HG03139 (cell line): ENCODE measurements around the gene NECAB2.

ENCODE experiments used
- ATAC-seq: cut with Tn5 transposase; IDR thresholded peaks from one replicate; pipeline ENCODE4 v1.9.1; 2021; ENCODE audit not compliant: unreplicated experiment

NECAB2 gene

GRCh38 chr16:84016477-84016876 is 48.4 kb downstream of the NECAB2 start:
- no peak for ATAC-seq

- no peak for ATAC-seq
Observed at GRCh38 chr16:84018710-84019109, 50.7 kb downstream of the NECAB2 start.

GRCh38 chr16:84020353-84020752 is 52.3 kb downstream of the NECAB2 start:
- no peak for ATAC-seq

- ATAC-seq, result no peak
Observed at GRCh38 chr16:84021488-84021887, 53.4 kb downstream of the NECAB2 start.

DNA sequence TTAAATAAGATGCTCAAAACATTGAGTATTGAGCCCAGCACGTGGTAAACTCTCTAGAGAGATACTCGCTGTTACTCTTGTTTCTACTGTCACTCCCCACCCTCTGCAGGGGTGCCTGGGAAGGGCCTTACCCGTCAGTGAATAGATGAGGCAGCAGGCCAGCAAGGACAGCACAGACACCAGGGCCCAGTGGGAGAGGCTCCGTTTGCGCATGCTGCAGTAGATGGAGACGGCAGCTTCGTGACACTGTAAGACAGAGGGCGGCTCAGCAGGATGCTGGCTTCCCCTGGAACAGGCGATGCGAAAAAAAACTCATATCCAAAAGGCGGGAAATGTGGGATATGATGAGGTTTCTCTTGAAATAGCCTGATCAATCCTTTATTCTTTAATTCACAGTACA is 54.6 kb downstream of the NECAB2 start:
- ATAC-seq, result no peak

- ATAC-seq, result no peak
Observed at GRCh38 chr16:84024854-84025253, 56.8 kb downstream of the NECAB2 start.

- ATAC-seq, result no peak
Observed at GRCh38 chr16:84026606-84027005, 58.6 kb downstream of the NECAB2 start.

GRCh38 chr16:84027625-84028024 is 59.6 kb downstream of the NECAB2 start:
- ATAC-seq, result no peak

- no peak for ATAC-seq
Observed at GRCh38 chr16:84029297-84030047, 61.4 kb downstream of the NECAB2 start.

GRCh38 chr16:84031556-84031955 is 63.5 kb downstream of the NECAB2 start:
- no peak for ATAC-seq

- no peak for ATAC-seq
Observed at GRCh38 chr16:84032458-84033178, 64.6 kb downstream of the NECAB2 start.

- no peak for ATAC-seq
Observed at GRCh38 chr16:84033251-84034195, 65.5 kb downstream of the NECAB2 start.

DNA sequence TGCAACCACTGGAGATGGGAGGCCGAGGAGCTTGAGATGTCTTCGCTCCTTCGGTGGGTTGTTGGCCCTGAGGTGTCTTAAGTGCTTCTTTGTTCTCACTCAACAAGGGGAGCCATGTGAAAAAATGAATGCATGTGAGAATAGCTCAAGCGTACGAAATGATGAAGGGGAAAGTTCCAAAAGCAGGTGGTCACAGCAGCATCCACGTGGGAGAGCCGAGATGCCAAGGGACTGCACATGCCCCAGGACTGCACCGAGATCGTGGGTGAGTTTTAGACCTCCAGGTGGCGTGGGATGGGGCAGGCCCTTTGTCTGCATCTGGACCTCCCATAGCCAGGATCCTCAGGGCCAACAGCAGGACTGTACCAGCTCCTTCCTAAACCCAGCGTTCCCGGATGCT is 66.5 kb downstream of the NECAB2 start:
- ATAC-seq, result no peak

DNA sequence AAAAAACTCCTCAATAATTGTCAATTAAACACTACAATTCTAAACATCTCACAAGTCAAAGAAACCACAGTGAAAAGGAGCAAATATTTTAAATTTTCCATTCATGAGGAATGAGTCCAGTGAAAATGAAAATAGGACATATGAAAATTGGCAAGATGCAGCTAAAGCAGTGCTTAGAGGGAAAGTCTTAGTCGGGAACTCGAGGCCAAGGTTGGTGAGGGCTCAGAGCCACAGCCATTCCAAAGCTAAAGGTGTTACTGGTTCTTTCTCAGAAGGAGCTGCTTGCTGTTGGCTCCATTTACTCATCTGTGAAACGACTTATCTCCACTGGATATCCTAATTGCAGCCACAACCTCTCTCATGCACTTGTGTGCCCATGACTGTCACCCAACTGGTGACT is 68.1 kb downstream of the NECAB2 start:
- no peak for ATAC-seq

DNA sequence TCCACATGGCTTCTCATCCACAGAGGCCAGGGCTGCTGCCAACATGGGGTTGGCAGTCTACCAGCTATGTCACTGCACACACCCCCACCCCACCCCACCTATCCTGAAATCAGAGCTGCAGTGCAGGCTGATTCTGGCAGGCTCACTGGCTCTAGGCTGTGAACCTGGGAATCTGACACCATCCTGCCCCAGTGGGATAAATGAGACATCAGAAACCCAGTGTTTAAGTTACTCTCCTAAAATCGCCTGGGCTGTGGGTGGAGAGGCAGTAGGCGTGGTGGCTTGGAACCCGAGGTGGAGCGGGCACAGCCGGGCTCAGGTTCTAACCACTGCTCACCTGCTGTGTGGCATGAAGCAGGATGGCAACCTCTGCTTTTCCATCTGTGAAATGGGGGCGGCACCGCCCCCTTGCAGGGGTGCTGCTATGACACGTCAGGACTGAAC is 69.0 kb downstream of the NECAB2 start:
- no peak for ATAC-seq

GRCh38 chr16:84038469-84038868 is 70.4 kb downstream of the NECAB2 start:
- ATAC-seq, result no peak

GRCh38 chr16:84039696-84040095 is 71.7 kb downstream of the NECAB2 start:
- ATAC-seq, result no peak

- ATAC-seq, result no peak
Observed at GRCh38 chr16:84040226-84040822, 72.3 kb downstream of the NECAB2 start.

DNA sequence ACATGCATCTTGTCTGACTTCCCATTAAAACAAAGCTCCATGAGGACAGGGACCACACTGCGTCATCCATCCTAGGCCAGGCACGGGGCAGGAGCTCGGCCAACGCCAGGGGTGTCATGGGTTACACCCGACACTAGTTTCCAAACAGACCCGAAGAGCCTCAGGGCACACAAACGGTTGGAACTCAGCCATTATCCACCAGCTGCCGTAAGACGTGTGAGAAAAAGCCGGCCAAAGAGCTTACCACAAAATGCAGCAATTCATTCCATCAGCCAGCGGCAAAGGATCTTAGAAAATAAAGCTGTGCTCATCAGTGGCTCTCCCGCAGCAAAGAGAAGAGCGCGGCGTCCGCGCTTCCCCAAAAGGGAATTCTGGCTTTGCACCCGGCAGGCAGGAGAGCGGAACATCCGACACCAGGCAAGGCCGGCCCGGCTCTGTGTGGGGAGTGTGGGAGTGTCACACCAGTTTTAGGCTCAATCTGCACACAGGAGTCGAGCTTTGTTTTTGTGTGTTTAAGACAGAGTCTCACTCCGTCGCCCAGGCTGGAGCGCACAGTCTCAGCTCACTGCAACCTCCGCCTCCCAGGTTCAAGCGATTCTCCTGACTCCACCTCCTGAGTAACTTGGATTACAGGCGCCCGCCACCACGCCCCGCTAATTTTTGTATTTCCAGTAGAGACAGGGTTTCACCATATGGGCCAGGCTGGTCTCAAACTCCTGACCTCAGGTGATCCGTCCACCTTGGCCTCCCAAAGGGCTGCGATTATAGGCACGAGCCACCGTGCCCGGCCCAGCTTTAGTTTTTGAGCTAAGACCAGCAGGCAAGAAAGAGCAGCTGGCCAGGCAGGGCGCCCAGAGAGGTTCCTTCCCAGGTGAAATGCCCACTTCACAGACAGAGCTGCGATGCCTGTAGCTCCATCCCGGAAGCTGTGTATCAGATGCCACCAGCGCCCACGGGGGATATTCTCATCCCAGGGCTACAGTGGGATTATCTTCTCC is 73.1 kb downstream of the NECAB2 start:
- ATAC-seq, result no peak

DNA sequence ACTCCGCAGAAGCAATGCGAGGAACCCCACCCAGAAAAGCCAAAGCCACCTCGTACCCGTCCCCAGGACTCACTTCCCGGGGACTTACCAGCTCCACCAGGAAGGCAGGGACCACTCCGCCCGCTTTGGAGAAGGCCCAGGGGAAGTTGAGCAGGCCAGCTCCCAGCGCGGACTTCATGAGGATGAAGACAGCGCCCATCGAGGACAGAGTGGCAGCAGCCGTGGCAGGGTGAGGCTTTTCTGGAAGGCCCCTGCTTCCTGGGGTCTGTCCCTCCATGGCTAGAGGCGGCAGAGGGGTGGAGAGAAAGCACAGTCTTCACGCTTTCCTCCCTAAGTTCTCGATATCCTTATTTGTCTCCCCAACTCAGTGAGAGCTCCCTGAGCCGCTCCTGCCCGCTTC is 73.8 kb downstream of the NECAB2 start:
- ATAC-seq, result no peak
